GM23248 (cell line): ENCODE data around the gene EFHD1. TPM values are rescaled to one million over a fixed set of nuclear protein-coding genes. Genes with fewer than 3 reads are reported as not detected.

Experiments used
- DNase-seq: peaks from one replicate; pipeline ENCODE4 v3.0.0-alpha.2; 2015
- H2AFZ ChIP-seq: fragments of 200-600 bp; sonication (generic); 2 replicates; pipeline ENCODE4 v1.6.1; 2016; ENCODE audit warnings: antibody characterized with exemption
- H3F3A ChIP-seq: fragments of 200-600 bp; sonication (generic); 2 replicates; pipeline ENCODE4 v1.6.1; 2016; ENCODE audit warnings: mild to moderate bottlenecking, antibody characterized with exemption, mixed run types; ENCODE audit not compliant: insufficient read depth
- H3K27ac ChIP-seq: fragments of 200-600 bp; sonication (generic); 2 replicates; pipeline ENCODE4 v1.5.1; 2016; ENCODE audit warnings: mild to moderate bottlenecking
- H3K27me3 ChIP-seq: fragments of 200-600 bp; sonication (generic); replicated peaks from 2 replicates; pipeline ENCODE4 v1.6.1; 2016; ENCODE audit warnings: mild to moderate bottlenecking; ENCODE audit not compliant: insufficient read depth
- H3K36me3 ChIP-seq: fragments of 200-600 bp; sonication (generic); 2 replicates; pipeline ENCODE4 v1.6.1; 2016; ENCODE audit warnings: low read depth, mild to moderate bottlenecking
- H3K4me1 ChIP-seq: fragments of 200-600 bp; sonication (generic); 2 replicates; pipeline ENCODE4 v1.6.1; 2016; ENCODE audit warnings: mild to moderate bottlenecking; ENCODE audit not compliant: insufficient read depth
- H3K4me2 ChIP-seq: fragments of 200-600 bp; sonication (generic); one replicate; pipeline ENCODE4 v1.6.1; 2016; ENCODE audit warnings: mild to moderate bottlenecking; ENCODE audit not compliant: unreplicated experiment
- H3K4me3 ChIP-seq: fragments of 200-600 bp; sonication (generic); 2 replicates; pipeline ENCODE4 v1.5.1; 2016; ENCODE audit warnings: mild to moderate bottlenecking
- H3K79me2 ChIP-seq: fragments of 200-600 bp; sonication (generic); 2 replicates; pipeline ENCODE4 v1.6.1; 2016; ENCODE audit warnings: mild to moderate bottlenecking; ENCODE audit not compliant: insufficient read depth
- H3K9ac ChIP-seq: fragments of 200-600 bp; sonication (generic); 2 replicates; pipeline ENCODE4 v1.6.1; 2016; ENCODE audit warnings: mild to moderate bottlenecking
- H3K9me2 ChIP-seq: fragments of 200-600 bp; sonication (generic); 2 replicates; pipeline ENCODE4 v1.6.1; 2016; ENCODE audit warnings: mixed run types, mild to moderate bottlenecking, moderate library complexity; ENCODE audit not compliant: insufficient read depth
- H3K9me3 ChIP-seq: fragments of 200-600 bp; sonication (generic); one replicate; pipeline ENCODE4 v1.6.1; 2017; ENCODE audit warnings: low read depth
- H4K20me1 ChIP-seq: fragments of 200-600 bp; sonication (generic); 2 replicates; pipeline ENCODE4 v1.6.0; 2016; ENCODE audit not compliant: insufficient read depth
- EZH2 ChIP-seq: fragments of 200-600 bp; sonication (generic); IDR thresholded peaks from 2 replicates; pipeline ENCODE4 v1.6.1; 2018; ENCODE audit warnings: antibody characterized with exemption, mild to moderate bottlenecking; ENCODE audit not compliant: insufficient read depth, poor library complexity, severe bottlenecking
- EZH2phosphoT487 ChIP-seq: fragments of 200-600 bp; sonication (generic); IDR thresholded peaks from 2 replicates; pipeline ENCODE4 v1.6.1; 2018; ENCODE audit warnings: antibody characterized with exemption, moderate library complexity, mild to moderate bottlenecking, low read depth; ENCODE audit not compliant: insufficient read depth
- WGBS, 2 experiments: methylation state at CpG; one replicate each; pipeline ENCODE4 v1.1.6; 2015 to 2017; ENCODE audit warnings: low lambda C conversion rate in 2 of 2, low coverage in 1 of 2; ENCODE audit errors: missing lambda C conversion rate in 2 of 2; 5-methylcytosine and 5-hydroxymethylcytosine counted together
- in situ Hi-C: fragments of 300-500 bp; cut with MboI; formaldehyde crosslinking; loops from 2 replicates; pipeline ENCODE4 v1.15.0; 2020
- polyA plus RNA-seq: library from polyadenylated mRNA; unstranded; fragments of >200 nt; fragmentation: Nextera tagmentation; extraction: Ambion mirVana; gene quantifications from 2 replicates; pipeline ENCODE4 v1.2.1, GENCODE V29; 2016
- total RNA-seq: library from RNA; depleted of rRNA; stranded (reverse); fragments of >200 nt; shearing (Covaris generic); gene quantifications from 2 replicates; pipeline ENCODE4 v1.2.3, GENCODE V29; 2014

The EFHD1 gene
- total and polyA plus RNA-seq, 2 experiments from 2014 or later: not detected

- Histone ChIP-seq H2AFZ (no peak overlapping the region), H3K9me2 (no peaks in the 10 kb centered on the region), H4K20me1 (no peaks in the 10 kb centered on the region), H3K79me2 (no peaks in the 10 kb centered on the region), H3K4me1 (no peaks in the 10 kb centered on the region), H3K4me3 (no peak overlapping the region), H3K9ac (no peak overlapping the region), H3K27ac (no peak overlapping the region), H3F3A (no peaks in the 10 kb centered on the region), H3K9me3 (no peaks in the 10 kb centered on the region), H3K4me2 (no peak overlapping the region), H3K36me3 (no peaks in the 10 kb centered on the region), H3K27me3 (peaks cover 72% of the 10 kb centered on the region)
- TF ChIP-seq EZH2phosphoT487 (no peak), EZH2 (no peak)
- WGBS, 2 experiments: 83 to 89% methylated on average over 4 of the region's 4 CpGs
- DNase-seq: no peak
- in situ Hi-C loops: no loop called here
Measured at GRCh38 chr2:232635820-232636219, 2.4 kb downstream of the EFHD1 start.

GRCh38 chr2:232636788-232637420 is 3.5 kb downstream of the EFHD1 start:
- Histone ChIP-seq H3K36me3 (no peaks in the 10 kb centered on the region), H3K9ac (no peak overlapping the region), H3K9me2 (no peaks in the 10 kb centered on the region), H3K4me3 (no peak overlapping the region), H2AFZ (no peak overlapping the region), H3K27me3 (peaks cover 61% of the 10 kb centered on the region), H3K79me2 (no peaks in the 10 kb centered on the region), H3K4me1 (no peaks in the 10 kb centered on the region), H3K9me3 (no peaks in the 10 kb centered on the region), H4K20me1 (no peaks in the 10 kb centered on the region), H3F3A (no peaks in the 10 kb centered on the region), H3K4me2 (no peak overlapping the region), H3K27ac (no peak overlapping the region)
- in situ Hi-C loops: no loop called here
- no peak for DNase-seq
- TF ChIP-seq EZH2 (no peak), EZH2phosphoT487 (no peak)
- 80% methylated on average over 16 of the region's 16 CpGs for WGBS, 2 experiments

GRCh38 chr2:232637866-232638583 is 4.6 kb downstream of the EFHD1 start:
- Histone ChIP-seq H3K36me3 (no peaks in the 10 kb centered on the region), H3K4me2 (no peak overlapping the region), H3K27ac (no peak overlapping the region), H3K9ac (no peak overlapping the region), H3K79me2 (no peaks in the 10 kb centered on the region), H2AFZ (no peak overlapping the region), H3K27me3 (peaks cover 50% of the 10 kb centered on the region), H3K4me3 (no peak overlapping the region), H3K9me3 (no peaks in the 10 kb centered on the region), H3K4me1 (no peaks in the 10 kb centered on the region), H3F3A (no peaks in the 10 kb centered on the region), H4K20me1 (no peaks in the 10 kb centered on the region), H3K9me2 (no peaks in the 10 kb centered on the region)
- WGBS, 2 experiments: 9 to 11% methylated on average over 11 of the region's 11 CpGs
- no peak for DNase-seq
- in situ Hi-C loops: no loop called here
- TF ChIP-seq EZH2 (no peak), EZH2phosphoT487 (no peak)

GRCh38 chr2:232641153-232641848 is 7.9 kb downstream of the EFHD1 start:
- no peaks in the 10 kb centered on the region for H3K9me3 ChIP-seq
- no peak overlapping the region for H2AFZ ChIP-seq
- DNase-seq: no peak
- H3K4me1 ChIP-seq: no peaks in the 10 kb centered on the region
- H3K9me2 ChIP-seq: no peaks in the 10 kb centered on the region
- H3K4me2 ChIP-seq: no peak overlapping the region
- no peak overlapping the region for H3K4me3 ChIP-seq
- H3K79me2 ChIP-seq: no peaks in the 10 kb centered on the region
- 72 to 79% methylated on average over 11 of the region's 11 CpGs for WGBS, 2 experiments
- no peak overlapping the region for H3K27ac ChIP-seq
- H3K27me3 ChIP-seq: peaks cover 21% of the 10 kb centered on the region
- in situ Hi-C loops: no loop called here
- H3F3A ChIP-seq: no peaks in the 10 kb centered on the region
- TF ChIP-seq EZH2 (no peak), EZH2phosphoT487 (no peak)
- no peak overlapping the region for H3K9ac ChIP-seq
- H3K36me3 ChIP-seq: no peaks in the 10 kb centered on the region
- H4K20me1 ChIP-seq: no peaks in the 10 kb centered on the region
